HG02642 (cell line): ENCODE results near the gene SCAI.
"Not testable (repeated sequence)": the region's sequence is repeated elsewhere in the genome, so short reads cannot be mapped to it uniquely, and the experiment has no call there.

Experiments
- ATAC-seq: cut with Tn5 transposase; IDR thresholded peaks from one replicate; pipeline ENCODE4 v1.9.1; 2021; ENCODE audit warnings: mild to moderate bottlenecking; ENCODE audit not compliant: unreplicated experiment, poor library complexity

Gene SCAI

DNA sequence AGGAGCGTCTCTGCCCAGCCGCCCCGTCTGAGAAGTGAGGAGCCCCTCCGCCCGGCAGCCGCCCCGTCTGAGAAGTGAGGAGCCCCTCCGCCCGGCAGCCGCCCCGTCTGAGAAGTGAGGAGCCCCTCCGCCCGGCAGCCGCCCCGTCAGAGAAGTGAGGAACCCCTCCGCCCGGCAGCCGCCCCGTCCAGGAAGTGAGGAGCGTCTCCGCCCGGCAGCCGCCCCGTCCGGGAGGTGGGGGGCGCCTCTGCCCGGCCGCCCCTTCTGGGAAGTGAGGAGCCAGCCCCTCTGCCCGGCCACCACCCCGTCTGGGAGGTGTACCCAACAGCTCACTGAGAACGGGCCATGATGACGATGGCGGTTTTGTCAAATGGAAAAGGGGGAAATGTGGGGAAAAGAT is 34.8 kb downstream of the SCAI start:
- ATAC-seq: not testable (repeated sequence)

DNA sequence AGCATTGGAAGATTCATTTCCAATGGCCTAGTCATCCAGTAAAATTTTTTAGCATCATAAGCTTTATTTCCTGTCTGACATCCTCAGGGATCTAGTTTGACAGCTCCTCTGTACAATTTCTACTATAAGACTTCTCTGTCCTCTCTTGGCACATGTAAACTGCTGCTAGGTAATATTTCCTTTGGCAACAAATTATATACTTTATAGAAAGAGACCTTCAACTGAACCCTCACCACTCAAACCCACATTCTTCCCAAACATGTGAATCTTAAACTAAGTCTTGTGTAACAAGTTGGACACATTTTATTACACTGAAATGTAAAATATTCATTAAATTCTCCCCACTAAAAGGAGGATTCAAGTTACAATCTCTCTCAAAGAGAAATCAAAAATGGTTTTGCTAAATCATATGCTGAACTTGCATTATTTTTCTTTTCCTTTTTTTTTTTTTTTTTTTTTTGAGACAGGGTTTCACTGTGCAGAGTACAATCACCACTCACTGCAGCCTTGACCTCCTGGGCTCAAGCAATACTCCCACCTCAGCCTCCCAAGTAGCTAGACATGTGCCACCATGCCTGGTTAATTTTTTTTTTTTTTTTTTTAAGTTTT is 36.9 kb downstream of the SCAI start:
- no peak for ATAC-seq

DNA sequence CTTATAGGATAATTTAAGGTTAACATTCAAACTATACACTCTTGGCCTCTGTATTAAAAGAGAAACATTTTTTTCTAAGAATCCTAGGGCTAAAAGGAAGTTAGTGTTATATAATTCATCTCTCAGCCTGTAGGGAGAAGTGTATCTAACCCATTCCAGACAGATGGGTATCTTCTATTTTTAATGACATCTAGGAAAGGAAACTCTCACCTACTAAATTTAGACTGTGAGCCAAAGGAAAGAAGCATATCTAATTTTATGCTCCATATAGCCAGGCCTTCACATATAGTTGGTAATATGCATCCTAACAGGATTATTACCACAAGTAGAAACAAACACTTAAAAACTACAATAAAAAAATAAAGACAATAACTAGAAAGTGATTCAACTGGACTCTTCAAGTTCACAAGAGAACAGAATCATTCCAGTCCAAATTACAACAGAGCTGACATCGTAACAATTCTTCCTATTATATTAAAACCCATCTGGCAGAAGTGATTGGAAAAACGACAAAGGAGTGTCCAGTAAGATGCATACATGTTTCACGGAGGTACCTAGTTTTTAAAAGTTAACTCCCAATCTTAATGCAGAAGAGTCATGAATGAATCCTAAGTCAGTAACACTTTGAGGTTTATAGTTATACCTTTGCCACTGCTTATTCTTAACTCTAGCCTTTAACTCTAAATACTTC is 39.4 kb downstream of the SCAI start:
- no peak for ATAC-seq

DNA sequence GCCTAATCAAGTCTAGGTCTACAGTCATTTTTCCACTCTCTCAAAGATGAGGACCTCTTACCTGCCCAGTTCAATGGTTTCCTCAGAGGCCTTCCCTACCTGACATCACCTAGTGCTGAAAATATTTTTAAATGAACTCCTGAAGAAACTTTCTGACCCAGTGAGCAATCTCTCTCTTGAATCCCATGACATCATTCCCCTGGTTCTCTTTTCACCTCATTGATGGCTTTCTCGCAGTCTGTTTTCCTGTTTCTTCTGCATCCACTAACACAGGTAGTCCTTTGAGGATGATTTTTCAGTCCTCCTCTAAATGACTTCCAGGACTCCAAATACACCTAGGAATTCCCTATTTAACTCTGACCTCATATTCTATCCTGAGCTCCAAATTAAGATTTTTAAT is 40.3 kb downstream of the SCAI start:
- ATAC-seq: no peak

DNA sequence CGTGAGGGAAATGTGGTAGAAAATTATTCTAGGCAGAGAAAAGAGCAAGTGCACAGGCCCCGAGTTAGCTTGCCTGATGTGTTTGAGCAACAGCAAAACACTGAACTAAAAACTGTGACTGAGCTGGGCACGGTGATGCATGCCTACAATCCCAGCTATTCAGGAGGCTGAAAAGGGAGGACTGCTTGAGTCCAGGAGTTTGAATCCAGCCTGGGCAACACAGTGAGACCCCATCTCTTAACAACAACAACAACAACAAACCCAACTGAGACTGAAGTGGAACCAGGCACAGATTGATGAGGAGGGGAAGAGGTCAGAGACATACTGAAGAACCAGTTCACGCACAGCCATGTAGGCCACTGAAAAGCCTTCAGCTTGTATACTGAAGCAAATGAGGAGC is 42.5 kb downstream of the SCAI start:
- no peak for ATAC-seq

DNA sequence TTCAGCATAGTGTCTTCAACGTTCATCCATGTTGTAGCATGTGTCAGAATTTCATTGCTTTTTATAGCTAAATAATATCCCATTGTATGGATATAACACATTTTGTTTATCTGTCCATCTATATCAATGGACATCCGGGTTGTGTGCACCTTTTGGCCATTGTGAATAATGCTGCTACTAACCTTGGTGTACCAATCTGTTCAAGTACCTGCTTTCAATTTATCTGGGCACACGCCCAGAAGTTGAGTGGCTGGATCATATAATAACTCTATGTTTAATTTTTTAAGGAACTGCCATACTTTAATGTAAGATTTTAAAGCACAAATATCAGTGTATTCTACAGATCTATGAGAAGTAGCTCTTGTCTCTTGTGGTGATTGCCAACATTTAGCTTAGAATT is 43.5 kb downstream of the SCAI start:
- ATAC-seq: no peak

DNA sequence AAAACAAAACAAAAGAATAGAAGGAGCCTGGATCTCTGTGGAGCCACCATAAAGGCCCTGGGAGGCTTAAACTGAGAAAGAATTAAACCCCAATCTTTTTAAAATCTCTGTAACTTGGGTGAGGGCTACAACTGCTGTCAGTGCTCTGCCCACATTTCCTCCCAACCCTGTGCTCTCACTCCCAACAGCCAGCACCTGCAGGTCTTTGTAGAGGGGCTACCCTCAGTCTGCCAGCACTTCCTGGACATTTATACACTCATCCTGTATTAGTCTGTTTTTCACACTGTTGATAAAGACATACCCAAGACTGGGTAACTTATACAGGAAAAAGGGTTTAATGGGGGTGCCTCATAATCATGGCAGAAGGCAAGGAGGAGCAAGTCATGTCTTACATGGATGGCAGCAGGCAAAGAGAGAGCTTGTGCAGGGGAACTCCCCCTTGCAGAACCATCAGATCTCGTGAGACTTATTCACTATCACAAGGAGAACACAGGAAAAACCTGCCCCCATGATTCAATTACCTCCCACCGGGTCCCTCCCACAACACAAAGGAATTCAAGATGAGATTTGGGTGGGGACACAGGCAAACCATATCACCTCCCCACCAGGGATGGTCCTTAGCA is 47.4 kb downstream of the SCAI start:
- ATAC-seq: no peak

DNA sequence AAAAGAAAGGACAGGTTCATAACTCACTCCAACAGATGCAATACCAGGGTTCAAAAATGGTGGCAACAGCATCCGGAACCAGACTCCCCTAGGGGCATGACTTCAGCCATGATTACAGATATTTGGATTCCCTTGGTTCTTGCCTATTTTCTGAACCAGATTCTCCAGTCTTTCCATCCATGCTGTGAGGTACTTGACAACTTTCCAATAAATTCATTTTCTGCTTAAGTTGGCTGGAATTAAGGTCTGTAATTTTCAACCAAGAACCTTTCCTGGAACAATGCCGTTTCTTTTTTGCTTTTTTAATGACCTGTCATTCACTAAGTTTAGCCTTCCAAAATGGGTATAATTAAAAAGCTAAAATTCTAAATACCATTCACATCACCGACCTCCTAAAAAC is 52.2 kb downstream of the SCAI start:
- no peak for ATAC-seq

DNA sequence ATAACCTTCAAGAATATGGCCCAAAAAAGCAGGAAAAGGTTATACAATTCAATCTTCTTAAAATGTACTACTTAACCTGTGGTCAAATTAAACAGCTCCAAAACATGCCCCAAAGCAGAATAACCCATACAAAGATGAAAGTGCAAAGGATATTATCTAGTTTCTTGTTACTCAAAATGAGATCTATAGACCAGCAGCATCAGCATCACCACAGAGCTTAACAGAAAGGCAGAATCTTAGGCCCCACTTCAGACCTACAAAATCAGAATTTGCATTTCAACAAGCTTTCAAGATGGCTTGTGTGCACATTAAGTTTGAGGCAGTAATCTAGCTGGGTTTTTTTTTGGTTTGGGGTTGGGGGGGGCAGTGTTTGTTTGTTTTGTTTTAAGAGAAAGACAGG is 54.0 kb downstream of the SCAI start:
- no peak for ATAC-seq

DNA sequence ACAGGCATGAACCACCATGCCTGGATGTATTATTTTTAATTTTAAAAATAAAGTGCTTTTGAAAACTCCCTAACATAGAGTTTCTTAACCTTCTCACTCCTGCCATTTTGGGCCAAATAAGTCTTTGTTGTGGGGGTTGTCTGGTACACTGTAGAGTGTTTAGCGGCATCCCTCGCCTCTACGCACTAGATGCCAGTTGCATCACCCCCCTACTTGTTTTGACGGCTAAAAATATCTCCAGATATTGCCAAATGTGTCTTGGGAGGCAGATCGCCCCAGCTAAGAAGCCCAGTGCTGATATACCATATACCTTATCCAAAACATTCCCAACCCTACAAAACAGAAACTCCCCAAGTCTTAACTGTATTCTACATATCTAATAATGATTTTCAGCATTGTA is 54.6 kb downstream of the SCAI start:
- no peak for ATAC-seq

DNA sequence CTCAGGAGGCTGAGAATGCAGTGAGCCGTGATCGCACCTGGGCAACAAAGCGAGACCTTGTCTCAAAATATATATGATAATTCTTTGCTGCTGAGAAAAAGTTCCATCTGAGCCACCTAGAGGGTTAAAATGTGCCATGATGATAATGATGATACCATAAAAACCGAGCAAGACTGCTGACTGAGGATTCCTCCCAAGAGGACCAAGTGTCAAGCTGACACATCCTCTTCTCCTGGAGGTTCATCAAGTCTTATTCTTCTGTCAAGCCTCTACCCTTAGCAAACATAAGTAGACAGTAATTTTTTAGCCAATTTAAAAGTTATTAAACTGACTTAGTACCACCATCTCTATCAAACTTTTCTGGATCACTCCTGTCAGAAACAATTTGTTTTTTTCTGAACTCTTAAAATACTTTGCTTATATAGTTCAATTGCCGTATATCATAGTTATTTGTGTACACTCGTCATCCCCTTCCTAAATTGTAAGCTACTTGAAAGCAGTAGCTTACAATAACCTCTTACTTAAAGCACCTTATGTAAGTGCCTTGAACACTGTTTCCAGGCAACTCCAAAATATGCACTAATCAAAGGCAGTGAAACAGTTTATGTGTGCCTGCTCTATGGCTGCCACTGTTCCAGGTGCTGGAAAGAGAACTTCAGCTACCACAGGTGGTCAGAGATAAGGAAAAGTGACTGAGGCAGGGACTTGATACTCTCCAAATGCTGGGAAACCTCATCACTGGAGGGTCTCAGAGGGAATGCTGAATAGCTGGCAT is 57.4 kb downstream of the SCAI start:
- ATAC-seq: no peak

DNA sequence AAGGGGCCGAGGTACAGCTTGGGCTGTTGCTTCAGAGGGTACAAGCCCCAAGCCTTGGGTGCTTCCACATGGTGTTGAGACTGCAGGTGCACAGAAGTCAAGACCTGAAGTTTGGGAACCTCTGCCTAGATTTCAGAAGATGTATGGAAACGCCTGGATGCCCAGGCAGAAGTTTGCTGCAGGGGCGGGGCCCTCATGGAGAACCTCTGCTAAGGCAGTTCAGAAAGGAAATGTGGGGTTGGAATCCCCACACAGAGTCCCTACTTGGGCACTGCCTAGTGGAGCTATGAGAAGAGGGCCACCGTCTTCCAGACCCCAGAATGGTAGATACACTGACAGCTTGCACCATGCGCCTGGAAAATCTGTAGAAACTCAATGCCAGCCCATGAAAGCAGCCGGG is 61.1 kb downstream of the SCAI start:
- ATAC-seq: not testable (repeated sequence)

DNA sequence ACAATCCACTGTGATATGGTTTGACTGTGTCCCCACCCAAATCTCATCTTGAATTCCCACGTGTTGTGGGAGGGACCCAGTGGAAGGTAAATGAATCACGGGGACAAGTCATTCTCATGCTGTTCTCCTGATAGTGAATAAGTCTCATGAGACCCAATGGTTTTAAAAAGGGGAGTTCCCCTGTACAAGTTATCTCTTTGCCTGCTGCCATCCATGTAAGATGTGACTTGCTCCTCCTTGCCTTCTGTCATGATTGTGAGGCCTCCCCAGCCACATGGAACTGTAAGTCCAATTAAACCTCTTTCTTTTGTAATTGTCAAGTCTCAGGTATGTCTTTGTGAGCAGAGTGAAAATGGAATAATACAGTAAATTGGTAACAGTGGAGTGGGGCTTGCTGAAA is 62.5 kb downstream of the SCAI start:
- not testable (repeated sequence) for ATAC-seq

DNA sequence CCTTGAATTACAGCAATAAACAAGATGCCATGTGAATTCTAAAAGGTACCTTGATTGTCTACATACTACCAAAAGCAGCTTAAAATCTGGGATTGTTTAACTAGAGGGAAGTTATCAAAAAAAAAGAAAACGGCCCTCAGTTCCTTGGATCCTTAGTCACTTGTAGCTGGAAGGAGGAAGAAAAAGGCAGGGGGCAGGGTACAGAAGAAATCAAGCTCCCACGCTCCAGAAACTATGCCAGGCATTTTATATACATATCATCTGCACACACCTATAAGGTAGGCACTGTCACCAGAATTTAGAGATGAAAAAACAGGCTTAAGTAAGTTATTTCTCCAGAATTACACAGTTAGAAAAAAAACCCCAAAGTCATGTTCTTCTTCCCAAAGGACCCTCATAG is 63.4 kb downstream of the SCAI start:
- ATAC-seq: no peak

DNA sequence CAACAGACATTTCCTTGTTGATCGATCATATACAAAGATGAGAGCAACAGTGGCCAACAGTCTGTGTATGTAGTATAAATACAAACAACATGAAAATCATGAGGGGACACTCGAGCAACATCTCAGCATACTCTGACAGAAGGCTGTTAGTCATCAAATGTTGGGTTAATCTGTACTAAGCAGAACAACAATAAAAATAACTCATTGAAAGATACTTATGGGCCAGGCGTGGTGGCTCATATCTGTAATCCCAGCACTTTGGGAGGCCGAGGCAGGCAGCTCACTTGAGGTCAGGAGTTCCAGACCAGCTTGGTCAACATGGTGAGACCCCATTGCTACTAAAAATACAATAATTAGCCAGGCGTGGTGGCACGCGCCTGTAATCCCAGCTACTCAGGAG is 67.3 kb downstream of the SCAI start:
- no peak for ATAC-seq

DNA sequence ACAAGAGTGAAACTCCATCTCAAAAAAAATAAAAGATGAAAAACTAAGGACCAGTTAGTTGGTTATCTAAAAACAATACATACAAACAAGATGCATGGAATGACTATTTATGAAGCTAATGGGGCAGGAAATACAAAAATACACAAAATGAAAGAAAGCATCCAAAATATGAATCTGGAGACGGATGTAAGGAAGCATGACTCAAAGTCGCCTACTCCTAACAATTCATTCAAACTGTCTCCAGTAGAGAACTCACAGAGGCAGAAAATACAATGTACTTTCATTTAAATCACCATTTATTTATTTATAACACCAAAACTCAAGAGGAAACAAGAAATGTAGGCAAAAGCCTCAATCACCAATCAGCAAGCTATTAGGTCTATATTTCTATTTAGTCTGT is 68.4 kb downstream of the SCAI start:
- ATAC-seq: no peak

DNA sequence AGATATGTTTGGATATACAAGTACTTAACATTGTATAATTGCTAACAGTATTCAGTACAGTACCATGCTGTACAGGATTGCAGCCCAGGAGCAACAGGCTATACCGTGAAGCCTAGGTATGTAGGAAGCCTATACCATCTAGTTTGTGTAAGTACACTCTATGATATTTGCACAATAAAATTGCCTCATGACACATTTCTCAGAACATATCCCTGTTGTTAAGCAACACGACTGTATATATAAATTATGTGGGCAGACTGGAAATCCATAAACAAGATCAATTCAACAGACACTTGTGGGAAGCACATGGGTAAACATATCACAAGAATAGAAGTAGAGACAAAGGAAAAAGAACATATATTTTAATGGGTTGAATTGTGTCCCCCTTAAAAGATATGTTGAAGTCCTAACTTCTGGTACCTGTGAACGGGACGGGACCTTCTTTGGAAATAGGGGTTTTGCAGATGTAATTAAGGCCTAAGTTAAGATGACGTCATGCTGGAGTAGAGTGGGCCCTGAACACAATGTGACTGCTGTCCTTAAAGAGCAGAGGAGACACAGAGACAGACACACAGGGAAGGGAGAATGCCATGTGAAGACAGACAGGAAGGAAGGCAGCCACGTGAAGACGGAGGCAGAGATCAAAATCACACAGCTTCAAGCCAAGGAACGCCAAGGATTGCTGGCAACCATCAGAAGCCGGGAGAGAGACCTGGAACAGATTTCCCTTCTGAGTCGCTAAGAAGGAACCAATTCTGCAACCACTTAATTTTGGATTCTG is 76.3 kb downstream of the SCAI start:
- ATAC-seq: no peak

DNA sequence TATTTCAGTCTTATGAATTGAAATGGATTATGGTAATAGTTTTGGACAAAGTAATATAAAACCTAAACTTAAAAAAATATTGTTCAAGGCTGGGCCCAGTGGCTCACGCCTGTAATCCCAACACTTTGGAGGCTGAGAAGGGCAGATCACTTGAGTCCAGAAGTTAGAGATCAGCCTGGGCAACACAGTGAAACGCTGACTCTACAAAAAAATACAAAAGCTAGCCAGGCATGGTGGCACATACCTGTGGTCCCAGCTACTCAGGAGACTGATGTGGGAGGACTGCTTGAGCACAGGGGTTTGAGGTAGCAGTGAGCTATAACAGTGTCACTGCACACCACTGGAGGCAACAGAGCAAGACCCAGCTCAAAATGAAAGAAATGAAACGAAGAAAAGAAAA is 81.9 kb downstream of the SCAI start:
- no peak for ATAC-seq

DNA sequence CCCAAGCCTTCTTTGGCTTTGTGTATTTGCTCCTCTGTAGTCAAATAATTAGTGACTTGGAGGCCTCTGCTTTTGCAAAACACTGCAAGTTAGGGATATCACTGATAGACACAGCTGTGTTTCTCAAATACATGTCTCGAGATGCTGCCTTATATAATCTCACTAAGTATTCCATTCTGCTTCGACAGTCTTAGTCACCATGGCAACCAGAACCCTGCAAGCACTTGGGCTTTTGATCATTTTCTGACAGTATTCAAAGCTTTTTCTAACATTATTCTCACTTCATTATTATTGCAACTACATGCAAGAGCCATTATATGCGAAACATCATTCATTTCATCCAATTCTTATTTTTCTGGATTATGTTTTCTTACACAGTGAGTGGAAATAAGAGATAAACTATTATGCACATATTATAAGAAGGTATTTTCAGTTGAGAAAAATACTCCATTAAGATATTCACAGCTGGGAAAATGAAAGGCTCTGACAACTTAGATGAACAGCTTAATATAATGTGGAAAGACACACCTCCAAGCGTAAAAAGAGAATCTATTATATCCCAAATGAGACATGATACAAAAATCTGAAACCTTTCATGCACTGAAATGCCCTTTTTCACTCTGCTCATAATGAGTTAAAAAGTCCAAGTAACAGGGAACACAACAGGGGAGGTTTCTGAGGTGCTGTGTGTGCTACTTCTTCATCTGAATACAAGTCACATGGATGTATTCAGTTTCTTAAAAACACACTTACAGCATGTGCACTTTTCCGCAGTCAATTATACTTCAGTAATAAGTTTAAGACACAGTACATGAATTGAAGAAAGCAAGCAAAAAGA is 93.9 kb downstream of the SCAI start:
- no peak for ATAC-seq

DNA sequence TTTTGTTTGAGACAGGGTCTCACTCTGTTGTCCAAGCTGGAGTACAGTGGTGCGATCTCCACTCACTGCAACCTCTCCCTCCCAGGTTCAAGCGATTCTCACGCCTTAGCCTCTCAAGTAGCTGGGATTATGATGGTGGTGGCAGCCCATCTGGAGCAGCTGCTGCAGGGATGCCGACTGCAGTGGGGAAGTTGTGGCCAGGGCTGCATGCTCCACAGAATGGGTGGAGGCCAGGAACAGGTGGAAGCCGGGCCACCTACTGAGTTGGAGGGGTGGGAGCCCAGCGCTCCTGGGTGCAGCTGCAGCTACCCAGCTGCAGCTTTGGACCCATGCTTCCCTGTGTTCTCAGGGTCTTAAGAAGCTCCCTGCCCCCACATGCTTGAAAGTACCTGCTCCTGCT is 99.7 kb downstream of the SCAI start:
- ATAC-seq: no peak
